Frontal cortex (tissue), 4 donors: ENCODE measurements around the gene IZUMO2. TPM values are rescaled to one million over a fixed set of nuclear protein-coding genes. Genes with fewer than 3 reads are reported as not detected.
"Not testable (repeated sequence)": the region's sequence is repeated elsewhere in the genome, so short reads cannot be mapped to it uniquely, and the experiment has no call there.

ENCODE experiments used
- DNase-seq, 2 donors: peaks; one replicate each; pipeline ENCODE4 v3.0.0; 2012; ENCODE audit warnings: low spot score in 2 of 2
- FAIRE-seq: peaks from 2 replicates; lab custom pipeline; 2012; peaks lifted over from hg19 to GRCh38; lab: Jason Lieb, UNC
- total RNA-seq: library from RNA; depleted of rRNA; stranded (reverse); fragments of >200 nt; gene quantifications from one replicate; pipeline ENCODE4 v1.2.3, GENCODE V29; 2014
- donor health status: control.
- donor health status: control.
- donor health status: control.

The IZUMO2 gene
- total RNA-seq, 1 donor from 2014 or later = not detected

- FAIRE-seq, DNase-seq: not testable (repeated sequence)
Observed at GRCh38 chr19:50141921-50142320, 21.2 kb downstream of the IZUMO2 start.

GRCh38 chr19:50140118-50140845 lies 22.8 kb downstream of the IZUMO2 start:
- not testable (repeated sequence) for FAIRE-seq, DNase-seq

GRCh38 chr19:50136603-50137365 lies 26.3 kb downstream of the IZUMO2 start:
- FAIRE-seq, DNase-seq: not testable (repeated sequence)

GRCh38 chr19:50135856-50136602 lies 27.1 kb downstream of the IZUMO2 start:
- not testable (repeated sequence) for FAIRE-seq, DNase-seq

- DNase-seq, FAIRE-seq: not testable (repeated sequence)
Observed at GRCh38 chr19:50134777-50135719, 28.0 kb downstream of the IZUMO2 start.

GRCh38 chr19:50133518-50134492 lies 29.3 kb downstream of the IZUMO2 start:
- FAIRE-seq, DNase-seq: not testable (repeated sequence)

GRCh38 chr19:50104012-50104411 lies 59.1 kb downstream of the IZUMO2 start:
- DNase-seq, FAIRE-seq: not testable (repeated sequence)

- DNase-seq, FAIRE-seq: not testable (repeated sequence)
Observed at GRCh38 chr19:50103405-50103804, 59.7 kb downstream of the IZUMO2 start.

Other genes with a start within 250 kb of the IZUMO2 start
- gene ATF5, start 234.1 kb downstream of the IZUMO2 start, total RNA-seq = 10.6 TPM
- gene NUP62, start 233.8 kb downstream of the IZUMO2 start, total RNA-seq = 22.0 TPM
- gene SIGLEC11, start 202.1 kb downstream of the IZUMO2 start, total RNA-seq = under 0.01 TPM
- gene VRK3, start 137.9 kb downstream of the IZUMO2 start, total RNA-seq = 17.1 TPM
- 11.0 TPM for gene ZNF473, start 137.3 kb downstream of the IZUMO2 start, total RNA-seq
- 0.82 TPM for gene MYH14, start 40.3 kb upstream of the IZUMO2 start, total RNA-seq
- gene KCNC3, start 166.1 kb upstream of the IZUMO2 start, total RNA-seq = 1.2 TPM
- gene NAPSA, start 202.4 kb upstream of the IZUMO2 start, total RNA-seq = not detected
- gene NR1H2, start 213.2 kb upstream of the IZUMO2 start, total RNA-seq = 15.1 TPM
- gene POLD1, start 221.1 kb upstream of the IZUMO2 start, total RNA-seq = 12.6 TPM